Karpas-422 (cell line): ENCODE results near the gene FMNL2. TPM values are rescaled to one million over a fixed set of nuclear protein-coding genes. Genes with fewer than 3 reads are reported as not detected.

ENCODE experiments used
- DNase-seq: peaks from one replicate; pipeline ENCODE4 v3.0.0-alpha.2; 2015
- H2AFZ ChIP-seq: fragments of 200-600 bp; sonication (generic); 2 replicates; pipeline ENCODE4 v1.6.1; 2014; ENCODE audit warnings: antibody characterized with exemption, low read length, mixed read lengths
- H3K27ac ChIP-seq: fragments of 200-600 bp; sonication (generic); 2 replicates; pipeline ENCODE4 v1.5.1; 2014; ENCODE audit warnings: mild to moderate bottlenecking, low read length, moderate library complexity
- H3K27me3 ChIP-seq: fragments of 200-600 bp; sonication (generic); 2 replicates; pipeline ENCODE4 v1.6.1; 2014; ENCODE audit warnings: low read length, mixed read lengths
- H3K36me3 ChIP-seq: fragments of 200-600 bp; sonication (generic); 2 replicates; pipeline ENCODE4 v1.6.1; 2014; ENCODE audit warnings: low read length, mixed read lengths; ENCODE audit not compliant: insufficient read depth
- H3K4me1 ChIP-seq: fragments of 200-600 bp; sonication (generic); 2 replicates; pipeline ENCODE4 v1.6.1; 2014; ENCODE audit warnings: mild to moderate bottlenecking, low read length, mixed read lengths
- H3K4me2 ChIP-seq: fragments of 200-600 bp; sonication (generic); 2 replicates; pipeline ENCODE4 v1.6.1; 2014; ENCODE audit warnings: low read length, low read depth, mild to moderate bottlenecking; ENCODE audit not compliant: poor library complexity, severe bottlenecking
- H3K4me3 ChIP-seq: fragments of 200-600 bp; sonication (generic); 2 replicates; pipeline ENCODE4 v1.5.1; 2014; ENCODE audit warnings: mild to moderate bottlenecking, antibody characterized with exemption, low read length, mixed read lengths
- H3K79me2 ChIP-seq: fragments of 200-600 bp; sonication (generic); 2 replicates; pipeline ENCODE4 v1.6.1; 2014; ENCODE audit warnings: mild to moderate bottlenecking, low read length, mixed read lengths
- H3K9ac ChIP-seq: fragments of 200-600 bp; sonication (generic); 2 replicates; pipeline ENCODE4 v1.6.0; 2014; ENCODE audit warnings: low read length
- H3K9me2 ChIP-seq: fragments of 200-600 bp; sonication (generic), shearing (Covaris generic); replicated peaks from 2 replicates; pipeline ENCODE4 v1.6.0; 2014; ENCODE audit warnings: mild to moderate bottlenecking, low read length, moderate library complexity; ENCODE audit not compliant: insufficient read depth
- H3K9me3 ChIP-seq: fragments of 300-700, 200-600 bp; sonication (generic); 2 replicates; pipeline ENCODE4 v1.6.1; 2014; ENCODE audit warnings: low read length, mixed read lengths
- H4K20me1 ChIP-seq: fragments of 200-600 bp; sonication (generic); 2 replicates; pipeline ENCODE4 v1.6.1; 2014; ENCODE audit warnings: mild to moderate bottlenecking, antibody characterized with exemption, low read length, low read depth; ENCODE audit not compliant: insufficient read depth
- total RNA-seq: library from RNA; depleted of rRNA; stranded (reverse); fragments of >200 nt; shearing (Covaris generic); gene quantifications from 2 replicates; pipeline ENCODE4 v1.2.3, GENCODE V29; 2014; ENCODE audit warnings: low replicate concordance

FMNL2 gene
- total RNA-seq, 1 experiment from 2014 or later = 3.2 TPM

GRCh38 chr2:152446213-152446612 lies 111.2 kb downstream of the FMNL2 start:
- H3K27me3 ChIP-seq = no peaks in the 10 kb centered on the region
- no peak overlapping the region for H3K4me2 ChIP-seq
- no peaks in the 10 kb centered on the region for H3K4me1 ChIP-seq
- H3K9ac ChIP-seq = no peak overlapping the region
- no peaks in the 10 kb centered on the region for H3K79me2 ChIP-seq
- no peaks in the 10 kb centered on the region for H3K9me2 ChIP-seq
- H3K4me3 ChIP-seq = no peak overlapping the region
- no peaks in the 10 kb centered on the region for H4K20me1 ChIP-seq
- H2AFZ ChIP-seq = no peak overlapping the region
- H3K9me3 ChIP-seq = no peaks in the 10 kb centered on the region
- DNase-seq = no peak
- no peaks in the 10 kb centered on the region for H3K36me3 ChIP-seq
- H3K27ac ChIP-seq = no peak overlapping the region

- Histone ChIP-seq H2AFZ (no peak overlapping the region), H3K36me3 (no peaks in the 10 kb centered on the region), H3K4me2 (no peak overlapping the region), H3K9ac (no peak overlapping the region), H3K4me3 (no peak overlapping the region), H3K79me2 (no peaks in the 10 kb centered on the region), H3K27me3 (no peaks in the 10 kb centered on the region), H3K9me2 (no peaks in the 10 kb centered on the region), H4K20me1 (no peaks in the 10 kb centered on the region), H3K27ac (no peak overlapping the region), H3K9me3 (no peaks in the 10 kb centered on the region), H3K4me1 (no peaks in the 10 kb centered on the region)
- no peak for DNase-seq
These were observed 112.9 kb downstream of the FMNL2 start for GRCh38 chr2:152447897-152448296.

GRCh38 chr2:152448606-152449005 lies 113.6 kb downstream of the FMNL2 start:
- Histone ChIP-seq H3K9ac (no peak overlapping the region), H3K79me2 (no peaks in the 10 kb centered on the region), H3K4me3 (no peak overlapping the region), H3K9me2 (no peaks in the 10 kb centered on the region), H3K9me3 (no peaks in the 10 kb centered on the region), H3K4me2 (no peak overlapping the region), H3K27me3 (no peaks in the 10 kb centered on the region), H3K4me1 (no peaks in the 10 kb centered on the region), H2AFZ (no peak overlapping the region), H3K27ac (no peak overlapping the region), H3K36me3 (no peaks in the 10 kb centered on the region), H4K20me1 (no peaks in the 10 kb centered on the region)
- no peak for DNase-seq

GRCh38 chr2:152449578-152449977 lies 114.6 kb downstream of the FMNL2 start:
- H3K79me2 ChIP-seq = no peaks in the 10 kb centered on the region
- no peak overlapping the region for H3K27ac ChIP-seq
- no peaks in the 10 kb centered on the region for H3K36me3 ChIP-seq
- no peaks in the 10 kb centered on the region for H3K27me3 ChIP-seq
- H2AFZ ChIP-seq = no peak overlapping the region
- H4K20me1 ChIP-seq = no peaks in the 10 kb centered on the region
- DNase-seq = no peak
- no peaks in the 10 kb centered on the region for H3K4me1 ChIP-seq
- H3K4me3 ChIP-seq = no peak overlapping the region
- H3K4me2 ChIP-seq = no peak overlapping the region
- H3K9me2 ChIP-seq = no peaks in the 10 kb centered on the region
- H3K9ac ChIP-seq = no peak overlapping the region
- H3K9me3 ChIP-seq = no peaks in the 10 kb centered on the region

GRCh38 chr2:152450176-152450575 lies 115.2 kb downstream of the FMNL2 start:
- Histone ChIP-seq H3K27ac (no peak overlapping the region), H3K27me3 (no peaks in the 10 kb centered on the region)

GRCh38 chr2:152452256-152452973 lies 117.4 kb downstream of the FMNL2 start:
- Histone ChIP-seq H2AFZ (no peak overlapping the region), H3K79me2 (no peaks in the 10 kb centered on the region), H4K20me1 (no peaks in the 10 kb centered on the region), H3K4me3 (no peak overlapping the region), H3K27ac (no peak overlapping the region), H3K9me2 (no peaks in the 10 kb centered on the region), H3K9me3 (no peaks in the 10 kb centered on the region), H3K4me1 (no peaks in the 10 kb centered on the region), H3K9ac (no peak overlapping the region), H3K27me3 (no peaks in the 10 kb centered on the region), H3K36me3 (no peaks in the 10 kb centered on the region), H3K4me2 (no peak overlapping the region)
- no peak for DNase-seq

More at GRCh38 chr2:152450176-152450575, 115.2 kb downstream of the FMNL2 start:
- Histone ChIP-seq H3K4me1 (no peaks in the 10 kb centered on the region), H3K9me3 (no peaks in the 10 kb centered on the region), H3K9ac (no peak overlapping the region), H3K79me2 (no peaks in the 10 kb centered on the region), H3K4me3 (no peak overlapping the region), H2AFZ (no peak overlapping the region), H3K36me3 (no peaks in the 10 kb centered on the region), H3K9me2 (no peaks in the 10 kb centered on the region), H3K4me2 (no peak overlapping the region), H4K20me1 (no peaks in the 10 kb centered on the region)
- DNase-seq = no peak

GRCh38 chr2:152453129-152453911 lies 118.3 kb downstream of the FMNL2 start:
- Histone ChIP-seq H3K4me3 (no peak overlapping the region), H3K79me2 (no peaks in the 10 kb centered on the region), H3K36me3 (no peaks in the 10 kb centered on the region), H3K9me3 (no peaks in the 10 kb centered on the region), H3K9me2 (no peaks in the 10 kb centered on the region), H3K9ac (no peak overlapping the region), H3K27ac (no peak overlapping the region), H3K4me1 (no peaks in the 10 kb centered on the region), H3K27me3 (no peaks in the 10 kb centered on the region), H2AFZ (no peak overlapping the region), H3K4me2 (no peak overlapping the region), H4K20me1 (no peaks in the 10 kb centered on the region)
- no peak for DNase-seq

GRCh38 chr2:152454371-152454770 lies 119.4 kb downstream of the FMNL2 start:
- H3K9me2 ChIP-seq = no peaks in the 10 kb centered on the region
- no peaks in the 10 kb centered on the region for H3K27me3 ChIP-seq
- H3K36me3 ChIP-seq = no peaks in the 10 kb centered on the region
- H3K4me3 ChIP-seq = no peak overlapping the region
- no peak for DNase-seq
- H3K4me1 ChIP-seq = no peaks in the 10 kb centered on the region
- no peak overlapping the region for H2AFZ ChIP-seq
- H3K79me2 ChIP-seq = no peaks in the 10 kb centered on the region
- H3K9me3 ChIP-seq = no peaks in the 10 kb centered on the region
- H4K20me1 ChIP-seq = no peaks in the 10 kb centered on the region
- no peak overlapping the region for H3K4me2 ChIP-seq
- no peak overlapping the region for H3K27ac ChIP-seq
- H3K9ac ChIP-seq = no peak overlapping the region
